Transverse colon (tissue), 4 donors: ENCODE results near the gene PTPRC.

Experiments
- EP300 ChIP-seq: sonication (generic); formaldehyde crosslinking; IDR thresholded peaks from one replicate; pipeline ENCODE4 v1.6.1; 2017; ENCODE audit warnings: antibody characterized with exemption, low read depth
- POLR2A ChIP-seq: fragments of 450-650 bp; IDR thresholded peaks from one replicate; pipeline ENCODE4 v1.6.1; 2016; ENCODE audit warnings: antibody characterized with exemption, mild to moderate bottlenecking, moderate library complexity
- POLR2AphosphoS5 ChIP-seq, 3 donors: sonication (generic); formaldehyde crosslinking; IDR thresholded peaks; one replicate each; pipeline ENCODE4 v1.6.1; 2016; ENCODE audit warnings: antibody characterized with exemption in 3 of 3
- TF ChIP-seq, protein P1 (sequence below), 5 experiments: fragments of 200-600 bp in 3 of 5; fragments of 450-650 bp in 2 of 5; sonication (generic) in 3 of 5; IDR thresholded peaks; 1 replicate in 2 of 5; 2 replicates in 3 of 5; pipeline ENCODE4 v1.5.1; 2016 to 2017; ENCODE audit warnings: antibody characterized with exemption in 5 of 5, inconsistent platforms in 3 of 5, mild to moderate bottlenecking in 2 of 5, moderate library complexity in 1 of 5

GRCh38 chr1:198605406-198605805 lies 33.4 kb upstream of the PTPRC start:
- no peak for TF ChIP-seq POLR2AphosphoS5 (IDR thresholded peaks at IDR 0.05)
- TF ChIP-seq, protein P1, sequence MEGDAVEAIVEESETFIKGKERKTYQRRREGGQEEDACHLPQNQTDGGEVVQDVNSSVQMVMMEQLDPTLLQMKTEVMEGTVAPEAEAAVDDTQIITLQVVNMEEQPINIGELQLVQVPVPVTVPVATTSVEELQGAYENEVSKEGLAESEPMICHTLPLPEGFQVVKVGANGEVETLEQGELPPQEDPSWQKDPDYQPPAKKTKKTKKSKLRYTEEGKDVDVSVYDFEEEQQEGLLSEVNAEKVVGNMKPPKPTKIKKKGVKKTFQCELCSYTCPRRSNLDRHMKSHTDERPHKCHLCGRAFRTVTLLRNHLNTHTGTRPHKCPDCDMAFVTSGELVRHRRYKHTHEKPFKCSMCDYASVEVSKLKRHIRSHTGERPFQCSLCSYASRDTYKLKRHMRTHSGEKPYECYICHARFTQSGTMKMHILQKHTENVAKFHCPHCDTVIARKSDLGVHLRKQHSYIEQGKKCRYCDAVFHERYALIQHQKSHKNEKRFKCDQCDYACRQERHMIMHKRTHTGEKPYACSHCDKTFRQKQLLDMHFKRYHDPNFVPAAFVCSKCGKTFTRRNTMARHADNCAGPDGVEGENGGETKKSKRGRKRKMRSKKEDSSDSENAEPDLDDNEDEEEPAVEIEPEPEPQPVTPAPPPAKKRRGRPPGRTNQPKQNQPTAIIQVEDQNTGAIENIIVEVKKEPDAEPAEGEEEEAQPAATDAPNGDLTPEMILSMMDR (IDR thresholded peaks at IDR 0.05): no peak
- no peak for TF ChIP-seq POLR2A
- TF ChIP-seq EP300: no peak
